GM23338 (cell line): ENCODE data around the gene LRMDA. TPM values are rescaled to one million over a fixed set of nuclear protein-coding genes. Genes with fewer than 3 reads are reported as not detected.

Source experiments
- ATAC-seq: fragments of 200-7000 bp; cut with Tn5 transposase; 3 replicates; pipeline ENCODE4 v1.9.1; 2020
- DNase-seq: peaks from one replicate; pipeline ENCODE4 v3.0.0-alpha.2; 2015; ENCODE audit warnings: low spot score
- H2AFZ ChIP-seq: fragments of 200-600 bp; sonication (generic); 2 replicates; pipeline ENCODE4 v1.8.0; 2016; ENCODE audit warnings: antibody characterized with exemption, mild to moderate bottlenecking, moderate library complexity
- H3F3A ChIP-seq: fragments of 200-600 bp; sonication (generic); replicated peaks from 2 replicates; pipeline ENCODE4 v1.8.0; 2017; ENCODE audit warnings: antibody characterized with exemption, mixed run types, low read depth
- H3K27ac ChIP-seq: fragments of 200-600 bp; sonication (generic); 2 replicates; pipeline ENCODE4 v1.6.1; 2016; ENCODE audit warnings: low read depth
- H3K27me3 ChIP-seq: fragments of 200-600 bp; sonication (generic); 2 replicates; pipeline ENCODE4 v1.8.0; 2016; ENCODE audit warnings: mild to moderate bottlenecking, mixed run types, moderate library complexity; ENCODE audit not compliant: insufficient read depth
- H3K36me3 ChIP-seq: fragments of 200-600 bp; sonication (generic); 2 replicates; pipeline ENCODE4 v1.8.0; 2016; ENCODE audit warnings: mild to moderate bottlenecking; ENCODE audit not compliant: insufficient read depth
- H3K4me1 ChIP-seq: fragments of 200-600 bp; sonication (generic); 2 replicates; pipeline ENCODE4 v1.8.0; 2016; ENCODE audit warnings: mild to moderate bottlenecking, moderate library complexity; ENCODE audit not compliant: insufficient read depth
- H3K4me2 ChIP-seq: fragments of 200-600 bp; sonication (generic); 2 replicates; pipeline ENCODE4 v1.7.1; 2017; ENCODE audit warnings: mixed run types
- H3K4me3 ChIP-seq: fragments of 200-600 bp; sonication (generic); 2 replicates; pipeline ENCODE4 v1.6.1; 2016; ENCODE audit warnings: mixed run types
- H3K79me2 ChIP-seq: fragments of 200-600 bp; sonication (generic); replicated peaks from 2 replicates; pipeline ENCODE4 v1.8.0; 2017; ENCODE audit warnings: mild to moderate bottlenecking; ENCODE audit not compliant: insufficient read depth
- H3K9me2 ChIP-seq: fragments of 200-600 bp; sonication (generic); 2 replicates; pipeline ENCODE4 v1.8.0; 2017; ENCODE audit not compliant: insufficient read depth
- H4K20me1 ChIP-seq: fragments of 200-600 bp; sonication (generic); replicated peaks from 2 replicates; pipeline ENCODE4 v1.8.0; 2017; ENCODE audit warnings: mild to moderate bottlenecking; ENCODE audit not compliant: insufficient read depth
- H3K27ac Mint-ChIP-seq: 2 replicates; pipeline ENCODE4 v1.8.0; 2020; ENCODE audit warnings: inconsistent platforms, mild to moderate bottlenecking, moderate library complexity, mixed read lengths
- H3K27me3 Mint-ChIP-seq: 3 replicates; pipeline ENCODE4 v1.8.0; 2022; ENCODE audit warnings: low read depth, mild to moderate bottlenecking, moderate library complexity, mixed read lengths, inconsistent platforms; ENCODE audit not compliant: insufficient read depth, poor library complexity
- H3K36me3 Mint-ChIP-seq: 3 replicates; pipeline ENCODE4 v1.8.0; 2021; ENCODE audit warnings: low read depth, mild to moderate bottlenecking, inconsistent platforms, moderate library complexity, mixed read lengths
- H3K4me1 Mint-ChIP-seq: 3 replicates; pipeline ENCODE4 v1.8.0; 2020; ENCODE audit warnings: mild to moderate bottlenecking, inconsistent platforms, mixed read lengths
- H3K4me3 Mint-ChIP-seq: 3 replicates; pipeline ENCODE4 v1.8.0; 2021; ENCODE audit warnings: moderate library complexity, mild to moderate bottlenecking, inconsistent platforms, mixed read lengths
- H3K9me3 Mint-ChIP-seq: 3 replicates; pipeline ENCODE4 v1.8.0; 2020; ENCODE audit warnings: moderate library complexity, mild to moderate bottlenecking, inconsistent platforms, mixed read lengths
- CREB1 ChIP-seq: fragments of 250-450 bp; sonication (Bioruptor Pico); IDR thresholded peaks from 2 replicates; pipeline ENCODE4 v1.5.0; 2020; ENCODE audit warnings: low read depth, mild to moderate bottlenecking, moderate library complexity
- ETS1 ChIP-seq: IDR thresholded peaks from 2 replicates; pipeline ENCODE4 v1.6.1; 2016; ENCODE audit warnings: antibody characterized with exemption
- EZH2 ChIP-seq: fragments of 200-600 bp; sonication (generic); IDR thresholded peaks from one replicate; pipeline ENCODE4 v1.8.0; 2017; ENCODE audit warnings: antibody characterized with exemption, mild to moderate bottlenecking, low read depth; ENCODE audit not compliant: unreplicated experiment
- EZH2phosphoT487 ChIP-seq: fragments of 200-600 bp; sonication (generic); IDR thresholded peaks from one replicate; pipeline ENCODE4 v1.8.1; 2018; ENCODE audit warnings: antibody characterized with exemption; ENCODE audit not compliant: unreplicated experiment
- JUNB ChIP-seq: IDR thresholded peaks from one replicate; pipeline ENCODE4 v1.6.1; 2016; ENCODE audit warnings: antibody characterized with exemption; ENCODE audit not compliant: unreplicated experiment
- NANOG ChIP-seq: IDR thresholded peaks from 2 replicates; pipeline ENCODE4 v1.6.1; 2016; ENCODE audit warnings: antibody characterized with exemption, borderline replicate concordance
- POLR2AphosphoS5 ChIP-seq: IDR thresholded peaks from 2 replicates; pipeline ENCODE4 v1.6.1; 2016; ENCODE audit warnings: antibody characterized with exemption, low read depth
- STAT1 ChIP-seq: IDR thresholded peaks from one replicate; pipeline ENCODE4 v1.6.1; 2016; ENCODE audit warnings: antibody characterized with exemption; ENCODE audit not compliant: unreplicated experiment
- ZNF114 ChIP-seq: fragments of 250-450 bp; sonication (Bioruptor Pico); IDR thresholded peaks from 2 replicates; pipeline ENCODE4 v1.5.0; 2020; ENCODE audit warnings: mild to moderate bottlenecking, moderate library complexity
- ZNF331 ChIP-seq: fragments of 250-450 bp; sonication (Bioruptor Pico); IDR thresholded peaks from 2 replicates; pipeline ENCODE4 v1.5.0; 2020; ENCODE audit warnings: low read depth, mild to moderate bottlenecking, moderate library complexity
- ZNF462 ChIP-seq: fragments of 250-450 bp; sonication (Bioruptor Pico); IDR thresholded peaks from 2 replicates; pipeline ENCODE4 v1.5.0; 2020; ENCODE audit warnings: mild to moderate bottlenecking, moderate library complexity
- polyA plus RNA-seq: library from polyadenylated mRNA; unstranded; fragments of >200 nt; fragmentation: Nextera tagmentation; extraction: Ambion mirVana; gene quantifications from 2 replicates; pipeline ENCODE4 v1.2.1, GENCODE V29; 2016
- total RNA-seq: library from RNA; depleted of rRNA; stranded (reverse); fragments of >200 nt; shearing (Covaris generic); gene quantifications from 2 replicates; pipeline ENCODE4 v1.2.3, GENCODE V29; 2014
- TF ChIP-seq, protein P1 (sequence below): IDR thresholded peaks from one replicate; pipeline ENCODE4 v1.6.1; 2018; ENCODE audit warnings: antibody characterized with exemption; ENCODE audit not compliant: unreplicated experiment
- TF ChIP-seq, protein P2 (sequence below), 2 experiments: fragments of 200-600 bp in 1 of 2; sonication (generic) in 1 of 2; conservative IDR thresholded peaks; 2 replicates each; pipeline versions ENCODE4 v1.5.1 to v1.6.1; 2016 to 2017; ENCODE audit warnings: antibody characterized with exemption in 2 of 2, low read depth in 2 of 2, mild to moderate bottlenecking in 2 of 2, moderate library complexity in 1 of 2

Gene LRMDA
- total and polyA plus RNA-seq, 2 experiments from 2014 or later = 0.90 to 1.8 TPM

- H3K79me2 ChIP-seq = no peaks in the 10 kb centered on the region
- no peaks in the 10 kb centered on the region for H3K27me3 ChIP-seq
- peaks cover 5% of the 10 kb centered on the region for H3K27me3 Mint-ChIP-seq
- H3K4me1 ChIP-seq = 0 out of 2 replicates have a peak, but pooled peaks cover 7% of the 10 kb centered on the region
- H3K27ac Mint-ChIP-seq = no peak overlapping the region
- H3F3A ChIP-seq = no peaks in the 10 kb centered on the region
- TF ChIP-seq, protein P1, sequence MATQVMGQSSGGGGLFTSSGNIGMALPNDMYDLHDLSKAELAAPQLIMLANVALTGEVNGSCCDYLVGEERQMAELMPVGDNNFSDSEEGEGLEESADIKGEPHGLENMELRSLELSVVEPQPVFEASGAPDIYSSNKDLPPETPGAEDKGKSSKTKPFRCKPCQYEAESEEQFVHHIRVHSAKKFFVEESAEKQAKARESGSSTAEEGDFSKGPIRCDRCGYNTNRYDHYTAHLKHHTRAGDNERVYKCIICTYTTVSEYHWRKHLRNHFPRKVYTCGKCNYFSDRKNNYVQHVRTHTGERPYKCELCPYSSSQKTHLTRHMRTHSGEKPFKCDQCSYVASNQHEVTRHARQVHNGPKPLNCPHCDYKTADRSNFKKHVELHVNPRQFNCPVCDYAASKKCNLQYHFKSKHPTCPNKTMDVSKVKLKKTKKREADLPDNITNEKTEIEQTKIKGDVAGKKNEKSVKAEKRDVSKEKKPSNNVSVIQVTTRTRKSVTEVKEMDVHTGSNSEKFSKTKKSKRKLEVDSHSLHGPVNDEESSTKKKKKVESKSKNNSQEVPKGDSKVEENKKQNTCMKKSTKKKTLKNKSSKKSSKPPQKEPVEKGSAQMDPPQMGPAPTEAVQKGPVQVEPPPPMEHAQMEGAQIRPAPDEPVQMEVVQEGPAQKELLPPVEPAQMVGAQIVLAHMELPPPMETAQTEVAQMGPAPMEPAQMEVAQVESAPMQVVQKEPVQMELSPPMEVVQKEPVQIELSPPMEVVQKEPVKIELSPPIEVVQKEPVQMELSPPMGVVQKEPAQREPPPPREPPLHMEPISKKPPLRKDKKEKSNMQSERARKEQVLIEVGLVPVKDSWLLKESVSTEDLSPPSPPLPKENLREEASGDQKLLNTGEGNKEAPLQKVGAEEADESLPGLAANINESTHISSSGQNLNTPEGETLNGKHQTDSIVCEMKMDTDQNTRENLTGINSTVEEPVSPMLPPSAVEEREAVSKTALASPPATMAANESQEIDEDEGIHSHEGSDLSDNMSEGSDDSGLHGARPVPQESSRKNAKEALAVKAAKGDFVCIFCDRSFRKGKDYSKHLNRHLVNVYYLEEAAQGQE = no peak
- TF ChIP-seq POLR2AphosphoS5 (no peak), ZNF331 (CRISPR knock-in tag) (no peak), ZNF462 (no peak), STAT1 (no peak), CREB1 (no peak), ZNF114 (CRISPR knock-in tag) (no peak), ETS1 (no peak), NANOG (no peak), EZH2phosphoT487 (no peak), EZH2 (no peak), JUNB (no peak)
- TF ChIP-seq, protein P2, sequence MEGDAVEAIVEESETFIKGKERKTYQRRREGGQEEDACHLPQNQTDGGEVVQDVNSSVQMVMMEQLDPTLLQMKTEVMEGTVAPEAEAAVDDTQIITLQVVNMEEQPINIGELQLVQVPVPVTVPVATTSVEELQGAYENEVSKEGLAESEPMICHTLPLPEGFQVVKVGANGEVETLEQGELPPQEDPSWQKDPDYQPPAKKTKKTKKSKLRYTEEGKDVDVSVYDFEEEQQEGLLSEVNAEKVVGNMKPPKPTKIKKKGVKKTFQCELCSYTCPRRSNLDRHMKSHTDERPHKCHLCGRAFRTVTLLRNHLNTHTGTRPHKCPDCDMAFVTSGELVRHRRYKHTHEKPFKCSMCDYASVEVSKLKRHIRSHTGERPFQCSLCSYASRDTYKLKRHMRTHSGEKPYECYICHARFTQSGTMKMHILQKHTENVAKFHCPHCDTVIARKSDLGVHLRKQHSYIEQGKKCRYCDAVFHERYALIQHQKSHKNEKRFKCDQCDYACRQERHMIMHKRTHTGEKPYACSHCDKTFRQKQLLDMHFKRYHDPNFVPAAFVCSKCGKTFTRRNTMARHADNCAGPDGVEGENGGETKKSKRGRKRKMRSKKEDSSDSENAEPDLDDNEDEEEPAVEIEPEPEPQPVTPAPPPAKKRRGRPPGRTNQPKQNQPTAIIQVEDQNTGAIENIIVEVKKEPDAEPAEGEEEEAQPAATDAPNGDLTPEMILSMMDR (conservative IDR thresholded peaks at IDR 0.05; ENCODE audit: low read depth in 2 of 2) = no peak
- no peaks in the 10 kb centered on the region for H4K20me1 ChIP-seq
- H3K4me3 ChIP-seq = no peak overlapping the region
- no peak overlapping the region for H3K4me3 Mint-ChIP-seq
- no peaks in the 10 kb centered on the region for H3K36me3 Mint-ChIP-seq
- no peak overlapping the region for H2AFZ ChIP-seq
- no peak for DNase-seq
- no peak for ATAC-seq
- no peaks in the 10 kb centered on the region for H3K9me2 ChIP-seq
- H3K27ac ChIP-seq = no peak overlapping the region
- no peaks in the 10 kb centered on the region; the same call in 1 of the 2 replicates for H3K36me3 ChIP-seq
- no peak overlapping the region for H3K4me2 ChIP-seq
- H3K4me1 Mint-ChIP-seq = peaks cover 11% of the 10 kb centered on the region; the same call in 2 of the 3 replicates
- H3K9me3 Mint-ChIP-seq = no peaks in the 10 kb centered on the region
These were observed 376.0 kb downstream of the LRMDA start for GRCh38 chr10:75807456-75807855.
